PFSK-1 (cell line): Measurements from ENCODE around the gene PHC2.

Source experiments
- POLR2AphosphoS5 ChIP-seq: IDR thresholded peaks from 2 replicates; pipeline ENCODE4 v1.6.1; 2012; ENCODE audit warnings: low read depth, mild to moderate bottlenecking, control low read depth, low read length, moderate library complexity
- TF ChIP-seq, protein P1 (sequence below), 2 experiments: IDR thresholded peaks; 2 replicates each; pipeline versions ENCODE4 v1.6.1 to v1.8.0; 2011 to 2012; ENCODE audit warnings: low read depth in 2 of 2, low read length in 2 of 2, control low read depth in 1 of 2, inconsistent platforms in 1 of 2, mild to moderate bottlenecking in 1 of 2, moderate library complexity in 1 of 2; ENCODE audit not compliant: insufficient read depth in 1 of 2

DNA sequence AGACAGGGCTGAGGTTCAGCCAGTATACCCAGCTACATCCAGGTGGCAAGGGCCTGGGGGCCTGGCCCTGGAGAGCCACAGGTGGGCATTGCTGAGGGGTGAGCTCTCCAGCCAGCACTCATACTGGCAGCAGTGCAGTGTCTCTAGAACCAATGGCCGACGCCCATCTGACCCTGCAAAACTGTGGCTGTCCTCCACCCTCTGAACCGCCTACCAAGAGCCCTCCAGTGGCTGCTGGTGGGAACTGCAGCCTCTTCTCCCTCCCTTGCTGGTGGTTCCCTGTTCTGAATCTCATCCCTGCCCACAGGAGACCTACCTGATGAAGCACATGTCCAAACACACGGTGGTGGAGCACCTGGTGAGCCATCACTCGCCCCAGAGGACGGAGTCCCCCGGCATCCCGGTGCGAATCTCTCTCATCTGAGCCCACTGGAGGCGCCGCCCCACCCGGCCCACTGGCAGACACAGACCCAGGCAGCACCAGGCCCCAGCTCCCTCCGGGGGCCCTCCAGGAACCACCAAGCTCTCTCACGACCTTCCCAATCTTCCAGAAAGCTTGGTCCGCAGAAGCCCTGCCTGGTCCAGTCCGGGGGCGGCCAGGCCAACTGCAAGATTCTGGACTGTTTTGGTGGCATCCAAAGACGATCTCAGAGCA lies 132.1 kb downstream of the PHC2 start:
- TF ChIP-seq POLR2AphosphoS5, result no peak
- TF ChIP-seq, protein P1, sequence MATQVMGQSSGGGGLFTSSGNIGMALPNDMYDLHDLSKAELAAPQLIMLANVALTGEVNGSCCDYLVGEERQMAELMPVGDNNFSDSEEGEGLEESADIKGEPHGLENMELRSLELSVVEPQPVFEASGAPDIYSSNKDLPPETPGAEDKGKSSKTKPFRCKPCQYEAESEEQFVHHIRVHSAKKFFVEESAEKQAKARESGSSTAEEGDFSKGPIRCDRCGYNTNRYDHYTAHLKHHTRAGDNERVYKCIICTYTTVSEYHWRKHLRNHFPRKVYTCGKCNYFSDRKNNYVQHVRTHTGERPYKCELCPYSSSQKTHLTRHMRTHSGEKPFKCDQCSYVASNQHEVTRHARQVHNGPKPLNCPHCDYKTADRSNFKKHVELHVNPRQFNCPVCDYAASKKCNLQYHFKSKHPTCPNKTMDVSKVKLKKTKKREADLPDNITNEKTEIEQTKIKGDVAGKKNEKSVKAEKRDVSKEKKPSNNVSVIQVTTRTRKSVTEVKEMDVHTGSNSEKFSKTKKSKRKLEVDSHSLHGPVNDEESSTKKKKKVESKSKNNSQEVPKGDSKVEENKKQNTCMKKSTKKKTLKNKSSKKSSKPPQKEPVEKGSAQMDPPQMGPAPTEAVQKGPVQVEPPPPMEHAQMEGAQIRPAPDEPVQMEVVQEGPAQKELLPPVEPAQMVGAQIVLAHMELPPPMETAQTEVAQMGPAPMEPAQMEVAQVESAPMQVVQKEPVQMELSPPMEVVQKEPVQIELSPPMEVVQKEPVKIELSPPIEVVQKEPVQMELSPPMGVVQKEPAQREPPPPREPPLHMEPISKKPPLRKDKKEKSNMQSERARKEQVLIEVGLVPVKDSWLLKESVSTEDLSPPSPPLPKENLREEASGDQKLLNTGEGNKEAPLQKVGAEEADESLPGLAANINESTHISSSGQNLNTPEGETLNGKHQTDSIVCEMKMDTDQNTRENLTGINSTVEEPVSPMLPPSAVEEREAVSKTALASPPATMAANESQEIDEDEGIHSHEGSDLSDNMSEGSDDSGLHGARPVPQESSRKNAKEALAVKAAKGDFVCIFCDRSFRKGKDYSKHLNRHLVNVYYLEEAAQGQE (IDR thresholded peaks at IDR 0.05; ENCODE audit: insufficient read depth in 1 of 2, low read depth in 2 of 2, low read length in 2 of 2), result no peak
